GM19043 (cell line): Measurements from ENCODE around the gene CCSER2.
"Not testable (repeated sequence)": the region's sequence is repeated elsewhere in the genome, so short reads cannot be mapped to it uniquely, and the experiment has no call there.

Experiments used
- ATAC-seq: cut with Tn5 transposase; IDR thresholded peaks from one replicate; pipeline ENCODE4 v1.9.1; 2021; ENCODE audit warnings: low read depth; ENCODE audit not compliant: unreplicated experiment

Gene CCSER2

DNA sequence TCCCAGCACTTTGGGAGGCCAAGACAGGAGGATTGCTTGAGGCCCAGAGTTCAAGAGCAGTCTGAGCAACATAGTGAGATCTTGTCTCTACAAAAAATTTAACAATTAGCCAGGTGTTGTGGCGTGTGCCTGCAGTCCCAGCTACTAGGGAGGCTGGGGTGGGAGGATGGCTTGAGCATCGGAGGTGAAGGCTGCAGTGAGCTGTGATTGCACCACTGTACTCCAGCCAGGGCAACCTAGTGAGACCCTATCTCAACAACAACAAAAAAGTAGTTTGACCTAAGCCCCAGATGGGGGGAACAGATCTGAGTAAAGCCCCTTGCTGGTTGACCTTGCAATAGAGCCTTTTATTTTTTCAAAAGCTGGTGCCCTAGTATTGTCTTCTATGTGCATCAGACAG, 15.6 kb upstream of the CCSER2 start:
- ATAC-seq, result no peak

GRCh38 chr10:84314275-84314674, 14.1 kb upstream of the CCSER2 start:
- ATAC-seq, result no peak

GRCh38 chr10:84317174-84317573, 11.2 kb upstream of the CCSER2 start:
- ATAC-seq, result peak; percentile 70

DNA sequence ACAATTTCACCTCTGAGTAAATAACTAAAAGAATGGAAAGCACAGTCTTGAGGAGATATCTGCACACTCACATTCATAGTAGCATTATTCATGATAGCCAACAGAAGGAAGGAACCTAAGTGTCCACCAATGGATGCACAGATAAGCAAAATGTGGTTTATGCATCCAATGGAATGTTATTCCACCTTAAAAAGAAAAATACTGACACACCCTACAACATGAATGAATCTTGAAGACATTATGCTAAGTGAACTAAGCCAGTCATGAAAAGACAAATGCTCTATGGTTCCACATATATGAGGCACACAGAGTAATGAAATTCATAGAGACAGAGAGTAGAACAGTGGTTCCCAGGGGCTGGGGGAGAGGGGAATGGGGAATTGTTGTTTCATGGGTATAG, 6.5 kb upstream of the CCSER2 start:
- ATAC-seq, result no peak

- ATAC-seq, result not testable (repeated sequence)
Observed at GRCh38 chr10:84323566-84323965, 4.8 kb upstream of the CCSER2 start.

DNA sequence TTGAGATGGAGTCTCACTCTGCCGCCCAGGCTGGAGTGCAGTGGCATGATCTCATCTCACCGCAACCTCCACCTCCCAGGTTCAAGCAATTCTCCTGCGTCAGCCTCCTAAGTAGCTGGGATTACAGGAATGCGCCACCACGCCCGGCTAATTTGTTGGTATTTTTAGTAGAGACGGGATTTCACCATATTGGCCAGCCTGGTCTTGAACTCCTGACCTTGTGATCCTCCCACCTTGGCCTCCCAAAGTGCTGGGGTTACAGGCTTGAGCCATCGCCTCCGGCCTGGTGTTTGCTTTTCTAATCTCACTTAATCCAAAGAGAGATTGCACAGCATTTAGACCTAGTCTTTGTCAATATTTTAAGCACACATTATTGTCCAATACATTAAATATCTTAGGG, 1.4 kb upstream of the CCSER2 start:
- not testable (repeated sequence) for ATAC-seq

GRCh38 chr10:84329196-84329611, 815 bp downstream of the CCSER2 start:
- ATAC-seq, result no peak

- ATAC-seq, result peak; percentile 76
Observed at GRCh38 chr10:84329986-84330651, 1.7 kb downstream of the CCSER2 start.

DNA sequence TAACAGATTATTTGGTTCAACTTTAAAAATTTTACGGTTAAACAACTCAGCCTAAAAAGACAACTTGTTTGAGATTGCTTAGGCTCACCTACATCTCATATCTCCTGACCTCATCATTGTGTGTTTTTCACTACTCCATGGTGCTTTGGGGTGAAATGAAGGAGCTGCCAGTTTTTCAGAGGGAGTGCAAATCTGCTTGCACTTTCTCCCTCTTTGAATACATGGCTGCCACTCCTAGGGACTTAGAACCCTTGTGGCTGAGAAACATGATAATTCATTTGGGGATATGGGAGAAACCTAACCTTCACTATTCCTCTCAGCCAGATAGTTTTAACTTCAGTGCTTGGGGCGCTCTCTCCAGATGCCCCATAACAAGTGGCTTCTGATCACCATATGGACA, 2.7 kb downstream of the CCSER2 start:
- no peak for ATAC-seq

GRCh38 chr10:84333864-84334451, 5.6 kb downstream of the CCSER2 start:
- peak; percentile 18 for ATAC-seq

DNA sequence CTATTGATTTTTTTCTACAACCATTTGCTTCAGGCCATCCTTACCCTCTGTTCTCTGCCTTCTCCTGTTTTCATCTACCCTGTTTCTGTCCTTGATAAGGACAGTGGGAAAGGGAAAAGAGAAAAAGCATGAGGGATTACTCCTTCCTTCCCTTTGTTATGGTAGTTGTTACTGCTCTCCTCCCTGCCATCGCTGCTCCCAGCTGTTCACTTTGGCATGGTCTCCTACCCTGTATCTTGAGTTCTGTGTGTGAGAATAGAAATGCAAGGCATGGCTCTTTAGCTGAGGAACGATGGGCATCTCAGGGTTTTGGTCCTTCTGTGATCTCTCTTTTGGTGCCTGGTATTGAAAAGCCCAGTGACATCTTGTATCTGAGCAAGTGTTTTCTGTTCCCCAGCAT, 6.4 kb downstream of the CCSER2 start:
- ATAC-seq, result no peak

- ATAC-seq, result no peak
Observed at GRCh38 chr10:84335516-84335915, 7.1 kb downstream of the CCSER2 start.

DNA sequence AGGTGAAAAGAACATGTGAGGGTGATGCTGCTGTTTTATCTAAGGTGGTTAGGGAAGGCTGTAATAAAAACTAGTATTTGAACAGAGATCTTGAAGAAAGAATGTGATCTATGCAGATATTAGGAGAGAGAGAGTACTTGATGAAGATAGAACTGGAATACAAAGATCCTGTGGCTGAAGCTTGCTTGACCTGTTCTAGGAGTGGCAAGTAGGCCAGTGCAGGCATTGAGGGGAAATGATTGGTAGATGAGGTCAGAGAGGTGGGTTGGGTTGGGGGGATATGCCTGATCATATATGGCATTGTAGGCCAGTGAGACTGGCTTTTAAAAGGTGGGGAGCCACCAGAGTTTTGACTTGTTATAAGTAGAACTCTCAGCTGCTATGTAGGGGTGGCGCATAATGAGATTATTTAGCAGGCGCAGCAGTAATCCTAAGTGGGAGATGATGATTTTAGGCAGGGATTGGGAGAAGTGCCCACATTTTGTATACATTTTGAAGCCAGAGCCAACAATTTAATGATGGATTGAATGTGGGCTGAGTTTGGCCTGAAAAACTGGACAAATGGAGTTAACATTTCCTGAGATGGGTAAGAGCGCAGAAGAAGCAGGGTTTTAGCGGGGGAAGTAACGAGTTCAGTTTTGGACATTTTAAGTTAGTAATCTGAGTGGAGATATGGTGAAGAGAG, 8.2 kb downstream of the CCSER2 start:
- ATAC-seq, result no peak

- ATAC-seq, result no peak
Observed at GRCh38 chr10:84337199-84337598, 8.8 kb downstream of the CCSER2 start.

DNA sequence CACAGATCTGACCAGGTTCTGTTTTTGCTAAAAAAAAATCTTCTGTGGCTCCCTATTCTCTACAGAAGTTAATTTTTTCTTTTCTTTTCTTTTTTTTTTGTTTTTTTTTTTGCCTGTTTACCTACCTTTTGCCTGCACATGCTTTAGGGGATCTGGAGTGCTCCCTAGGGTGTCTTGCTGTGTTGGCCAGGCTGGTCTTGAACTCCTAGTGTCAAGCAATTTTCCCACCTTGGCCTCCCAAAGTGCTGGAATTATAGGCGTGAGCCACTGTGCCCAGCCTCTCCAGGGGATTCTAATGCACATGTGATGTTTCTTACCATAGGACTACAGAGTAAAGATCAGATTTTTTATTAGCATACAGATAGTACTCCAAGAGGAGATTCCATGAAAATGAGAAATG, 10.6 kb downstream of the CCSER2 start:
- no peak for ATAC-seq

GRCh38 chr10:84340187-84340586, 11.8 kb downstream of the CCSER2 start:
- no peak for ATAC-seq

DNA sequence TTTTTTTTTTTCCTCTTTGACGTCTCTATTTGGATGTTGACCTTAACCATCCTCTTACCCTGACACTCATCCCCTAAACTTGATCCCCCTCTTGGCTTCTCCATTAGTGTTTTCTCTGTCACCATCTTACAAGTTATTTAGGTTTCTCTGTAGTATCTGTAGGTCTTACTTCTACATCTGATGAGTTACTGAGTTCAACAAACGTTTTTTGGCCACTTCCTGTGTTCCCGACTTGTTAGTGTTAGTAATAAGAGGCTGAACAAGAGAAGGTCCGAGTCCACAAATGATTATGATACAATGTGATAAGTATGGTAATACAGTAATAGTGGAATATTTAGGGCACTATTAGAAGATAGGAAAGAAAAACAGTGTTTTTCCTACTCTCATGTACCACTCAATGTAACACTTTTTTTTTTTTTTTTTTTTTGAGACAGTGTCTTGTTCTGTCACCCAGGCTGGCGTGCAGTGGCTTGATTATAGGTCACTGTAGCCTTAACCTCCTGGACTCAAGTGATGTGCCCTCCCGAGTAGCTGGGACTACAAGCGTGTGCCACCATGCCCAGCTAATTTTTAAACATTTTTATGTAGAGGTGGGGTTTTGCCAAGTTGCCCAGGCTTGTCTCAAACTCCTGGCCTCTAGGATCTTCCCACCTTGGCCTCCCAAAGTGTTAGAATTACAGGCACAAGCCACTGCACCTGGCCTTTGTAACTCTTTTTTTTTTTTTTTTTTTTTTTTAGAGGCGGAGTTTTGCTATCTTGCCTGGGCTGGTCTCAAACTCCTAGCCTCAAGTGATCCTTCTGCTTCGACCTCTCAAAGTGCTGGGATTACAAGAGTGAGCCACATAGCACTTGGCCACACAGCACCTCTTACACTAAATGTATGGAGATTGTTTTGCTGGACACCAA, 12.5 kb downstream of the CCSER2 start:
- ATAC-seq, result no peak

DNA sequence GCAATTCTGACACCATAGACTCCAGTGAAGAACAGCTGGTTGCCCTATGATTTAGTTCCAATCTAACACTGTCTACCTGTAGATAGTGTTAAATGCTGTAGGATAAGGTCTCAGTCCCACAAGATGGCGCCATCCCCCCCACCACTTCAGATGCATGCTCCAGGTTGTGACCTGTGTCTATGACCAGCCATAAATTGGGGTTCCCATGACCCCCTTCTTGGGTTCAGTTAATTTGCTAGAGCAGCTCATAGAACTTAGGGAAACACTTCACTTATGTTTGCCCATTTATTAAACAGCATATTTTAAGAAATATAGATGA, 13.1 kb downstream of the CCSER2 start:
- ATAC-seq, result no peak

GRCh38 chr10:84341983-84342382, 13.6 kb downstream of the CCSER2 start:
- no peak for ATAC-seq

DNA sequence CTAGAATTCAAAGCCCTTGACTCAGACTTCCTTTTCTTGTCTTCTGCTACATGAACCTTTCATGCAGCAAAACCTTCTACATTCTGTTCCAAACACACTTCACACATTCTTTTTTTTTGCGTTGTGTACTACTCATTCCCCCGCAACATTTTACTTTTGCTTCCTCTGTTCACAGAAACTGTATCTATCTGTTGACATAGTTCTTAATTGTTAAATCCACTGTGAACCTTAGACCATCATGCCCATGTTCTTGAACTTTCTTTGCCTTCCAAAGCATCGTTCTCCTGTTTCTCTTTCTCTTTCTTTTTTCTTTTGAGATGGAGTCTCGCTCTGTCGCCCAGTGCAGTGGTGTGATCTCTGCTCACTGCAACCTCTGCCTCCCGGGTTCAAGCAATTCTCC, 14.2 kb downstream of the CCSER2 start:
- ATAC-seq, result no peak

DNA sequence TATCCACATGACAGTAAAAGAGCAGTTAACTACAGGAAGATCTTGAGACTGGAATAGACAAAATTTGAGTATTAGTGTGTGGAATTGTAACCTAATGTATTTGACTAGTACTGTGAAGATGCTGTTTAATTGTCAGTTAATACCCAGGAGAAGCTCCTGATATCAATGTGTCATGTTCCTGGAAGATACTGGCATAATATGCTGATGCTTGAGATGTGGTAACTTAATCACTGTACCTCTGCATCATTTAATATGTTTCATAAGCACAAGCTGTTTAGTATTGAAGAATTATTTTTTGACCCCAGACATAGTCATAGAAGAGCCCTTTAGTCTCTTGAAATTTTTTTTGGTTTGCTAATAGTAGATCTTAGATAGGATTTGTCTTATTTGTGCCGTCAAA, 15.4 kb downstream of the CCSER2 start:
- ATAC-seq, result no peak
